ENCODE measurements around the gene TRIP12. TPM values are rescaled to one million over a fixed set of nuclear protein-coding genes. Genes with fewer than 3 reads are reported as not detected.

The TRIP12 gene
- total RNA-seq, 2 experiments from 2014 or later: 226 to 253 TPM

DNA sequence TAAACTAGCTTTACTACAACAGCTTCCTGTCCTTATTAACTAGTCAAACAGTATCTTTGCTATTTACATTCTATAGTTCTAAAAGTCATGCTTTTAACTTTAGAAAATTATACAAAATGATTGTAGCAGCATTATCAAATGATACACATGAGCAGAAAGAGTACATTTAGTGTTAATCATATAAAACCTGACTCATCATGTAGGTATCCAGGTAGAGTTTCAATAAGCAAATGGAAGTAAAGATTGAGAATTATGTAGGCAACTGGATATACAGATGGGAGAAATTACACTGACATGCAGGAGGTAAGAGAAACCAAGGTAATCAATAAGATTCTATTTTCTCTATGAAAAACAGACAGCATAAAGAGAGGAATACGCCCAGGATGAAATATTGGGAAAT lies 33.8 kb downstream of the TRIP12 start:
- Mint-ChIP-seq H3K27me3 (no peaks in the 10 kb centered on the region), H3K4me3 (no peak overlapping the region), H3K36me3 (peaks cover 4% of the 10 kb centered on the region), H3K9me3 (no peaks in the 10 kb centered on the region), H3K27ac (no peak overlapping the region), H3K4me1 (ENCODE audit: low read depth) (peaks cover 53% of the 10 kb centered on the region)
- POLR2A ChIA-PET: no interaction called here
- no peak for DNase-seq
- CTCF ChIA-PET: no interaction called here
- intact Hi-C loops (cut with micrococcal nuclease): no loop called here

DNA sequence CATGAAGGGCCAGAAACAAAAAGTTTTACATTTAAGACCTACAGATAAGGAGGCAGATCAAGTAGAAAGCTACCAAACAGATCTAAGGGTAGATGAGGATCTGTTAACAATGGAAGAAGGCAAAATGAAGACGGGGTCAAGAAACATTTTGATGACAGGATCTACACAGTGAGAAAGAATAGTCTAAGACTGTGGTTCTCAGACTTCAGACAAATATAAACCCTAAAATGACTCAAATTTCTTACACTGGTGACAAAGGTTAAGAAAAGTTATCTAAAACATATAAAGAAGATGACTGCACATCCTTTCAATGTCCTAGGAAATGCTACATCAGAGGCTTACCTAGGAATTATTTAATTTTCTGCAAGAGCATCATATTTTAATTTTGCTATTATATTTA lies 34.4 kb downstream of the TRIP12 start:
- Mint-ChIP-seq H3K4me1 (ENCODE audit: low read depth) (peaks cover 55% of the 10 kb centered on the region), H3K4me3 (no peak overlapping the region), H3K27ac (no peak overlapping the region), H3K9me3 (no peaks in the 10 kb centered on the region), H3K36me3 (peaks cover 4% of the 10 kb centered on the region), H3K27me3 (no peaks in the 10 kb centered on the region)
- ChIA-PET POLR2A (interaction anchor here (0.5 kb wide), 1 partner anchor 13 kb away, joined by 3 read pairs; no protein-coding TSS in a partner anchor), CTCF (interaction anchor here (1.1 kb wide), 1 partner anchor 10 kb away, joined by 4 read pairs; no protein-coding TSS in a partner anchor)
- DNase-seq: no peak
- intact Hi-C loops (cut with micrococcal nuclease): loop anchor here (1.0 kb wide), 1 partner anchor 23 kb away; no protein-coding TSS in a partner anchor

DNA sequence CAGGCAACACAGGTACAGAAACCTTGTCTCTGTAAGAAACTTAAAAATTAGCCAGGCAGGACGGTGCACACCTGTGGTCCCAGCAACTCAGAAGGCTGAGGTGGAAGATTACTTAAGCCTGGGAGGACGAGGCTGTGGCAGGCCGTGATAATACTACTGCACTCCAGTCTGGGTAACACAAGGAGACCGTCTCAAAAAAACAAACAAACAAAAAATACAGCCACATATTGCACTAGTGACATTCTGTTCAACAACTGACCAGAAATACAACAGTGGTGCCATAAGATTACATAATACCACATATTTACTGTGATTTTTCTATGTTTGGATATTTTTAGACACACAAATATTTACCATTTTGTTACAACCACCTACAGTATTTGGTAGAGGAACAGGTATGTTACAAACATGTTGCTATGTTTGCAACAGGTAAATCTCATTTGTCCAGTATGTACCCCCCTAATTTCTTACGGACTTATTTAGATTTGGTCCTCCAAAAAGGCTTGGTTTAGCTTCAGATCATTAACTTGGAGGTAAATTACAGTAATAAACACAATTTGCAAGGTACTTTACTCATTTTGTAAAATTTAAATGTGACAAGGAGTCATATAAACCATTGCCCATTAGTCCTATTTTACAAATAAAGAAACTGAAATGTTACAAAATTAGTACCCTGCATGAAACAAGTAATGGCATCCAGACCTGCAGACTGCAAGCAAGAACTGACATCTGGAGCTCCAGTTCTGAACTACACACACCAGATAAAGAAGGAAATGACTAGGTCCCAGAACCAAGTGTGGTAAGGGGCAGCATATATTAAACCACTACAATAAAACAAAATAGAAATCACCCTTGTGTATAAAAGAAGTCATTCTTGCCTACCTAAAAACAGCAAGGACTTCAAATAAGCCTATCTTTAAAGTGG lies 36.8 kb downstream of the TRIP12 start:
- no peaks in the 10 kb centered on the region for H3K27me3 Mint-ChIP-seq

GRCh38 chr2:229882583-229882982 lies 39.2 kb downstream of the TRIP12 start:
- intact Hi-C loops (cut with micrococcal nuclease): no loop called here
- Mint-ChIP-seq H3K4me3 (no peak overlapping the region), H3K4me1 (ENCODE audit: low read depth) (peaks cover 42% of the 10 kb centered on the region), H3K36me3 (peaks cover 17% of the 10 kb centered on the region), H3K9me3 (no peaks in the 10 kb centered on the region), H3K27me3 (no peaks in the 10 kb centered on the region), H3K27ac (no peak overlapping the region)
- DNase-seq: no peak
- ChIA-PET CTCF (no interaction called here), POLR2A (no interaction called here)

More for the DNA sequence above, 36.8 kb downstream of the TRIP12 start:
- no peak overlapping the region for H3K4me3 Mint-ChIP-seq
- DNase-seq: no peak
- intact Hi-C loops (cut with micrococcal nuclease): no loop called here
- H3K27ac Mint-ChIP-seq: no peak overlapping the region
- peaks cover 55% of the 10 kb centered on the region for H3K4me1 Mint-ChIP-seq (ENCODE audit: low read depth)
- no peaks in the 10 kb centered on the region for H3K9me3 Mint-ChIP-seq
- H3K36me3 Mint-ChIP-seq: peaks cover 6% of the 10 kb centered on the region
- POLR2A ChIA-PET: no interaction called here
- CTCF ChIA-PET: interaction anchor here (1.1 to 1.2 kb wide), 2 partner anchors 25 to 84 kb away, joined by 3 read pairs; no protein-coding TSS in a partner anchor

- no peak overlapping the region for H3K4me3 Mint-ChIP-seq
- peaks cover 37% of the 10 kb centered on the region for H3K4me1 Mint-ChIP-seq (ENCODE audit: low read depth)
- DNase-seq: no peak
- ChIA-PET POLR2A (no interaction called here), CTCF (no interaction called here)
- H3K27ac Mint-ChIP-seq: no peak overlapping the region
- H3K27me3 Mint-ChIP-seq: no peaks in the 10 kb centered on the region
- no peaks in the 10 kb centered on the region for H3K9me3 Mint-ChIP-seq
- H3K36me3 Mint-ChIP-seq: peaks cover 18% of the 10 kb centered on the region
- intact Hi-C loops (cut with micrococcal nuclease): no loop called here
These were observed 40.8 kb downstream of the TRIP12 start for GRCh38 chr2:229880892-229881586.

GRCh38 chr2:229879191-229879950 lies 42.4 kb downstream of the TRIP12 start:
- H3K4me1 Mint-ChIP-seq (ENCODE audit: low read depth): peaks cover 30% of the 10 kb centered on the region
- H3K27me3 Mint-ChIP-seq: no peaks in the 10 kb centered on the region
- DNase-seq: no peak
- CTCF ChIA-PET: no interaction called here
- H3K9me3 Mint-ChIP-seq: no peaks in the 10 kb centered on the region
- H3K4me3 Mint-ChIP-seq: no peak overlapping the region
- POLR2A ChIA-PET: no interaction called here
- intact Hi-C loops (cut with micrococcal nuclease): no loop called here
- H3K36me3 Mint-ChIP-seq: peaks cover 18% of the 10 kb centered on the region
- H3K27ac Mint-ChIP-seq: no peak overlapping the region

DNA sequence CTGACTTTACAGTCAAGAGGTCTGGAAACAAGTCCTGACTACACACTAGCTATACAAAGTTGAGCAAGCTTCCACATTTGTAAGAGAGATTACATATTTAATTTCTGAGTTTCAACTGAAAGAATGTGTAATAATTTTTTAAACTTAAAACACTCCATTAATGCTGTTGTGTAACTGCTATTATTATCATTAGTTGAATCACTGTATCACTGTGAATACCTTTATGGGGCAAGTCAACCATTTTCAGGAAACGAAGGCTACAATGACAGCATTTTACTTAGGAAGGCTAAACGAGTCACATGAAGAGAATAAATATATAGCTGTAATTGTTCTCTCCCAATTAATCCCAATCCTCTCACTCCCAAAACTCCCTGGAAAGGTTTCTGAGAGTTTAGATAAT lies 46.3 kb downstream of the TRIP12 start:
- peaks cover 30% of the 10 kb centered on the region for H3K36me3 Mint-ChIP-seq
- ChIA-PET CTCF (interaction anchor here (1.6 to 1.8 kb wide), 2 partner anchors 36 to 75 kb away, joined by 4 to 7 read pairs; no protein-coding TSS in a partner anchor), POLR2A (no interaction called here)
- H3K4me3 Mint-ChIP-seq: no peak overlapping the region
- no peak for DNase-seq
- H3K27me3 Mint-ChIP-seq: no peaks in the 10 kb centered on the region
- H3K27ac Mint-ChIP-seq: no peak overlapping the region
- H3K4me1 Mint-ChIP-seq (ENCODE audit: low read depth): peaks cover 31% of the 10 kb centered on the region
- intact Hi-C loops (cut with micrococcal nuclease): no loop called here
- no peaks in the 10 kb centered on the region for H3K9me3 Mint-ChIP-seq

DNA sequence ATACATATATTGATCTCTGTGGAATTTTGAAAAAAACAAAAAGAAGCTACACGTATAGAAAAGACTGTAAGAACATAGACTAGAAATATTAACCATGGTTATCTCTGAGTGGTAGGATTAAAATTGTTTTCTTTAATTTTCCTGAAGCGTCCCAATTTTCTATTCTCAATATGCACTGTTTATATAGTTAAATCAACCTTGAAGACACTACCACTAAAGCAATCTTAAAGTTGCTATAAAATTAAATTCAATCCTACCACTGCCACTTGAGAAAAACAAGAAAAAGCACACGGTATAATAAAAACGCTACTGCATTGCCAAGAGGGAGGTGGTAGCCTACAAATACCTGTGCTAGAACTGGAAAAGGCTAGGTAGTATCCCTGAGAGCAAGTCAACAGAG lies 47.2 kb downstream of the TRIP12 start:
- intact Hi-C loops (cut with micrococcal nuclease): no loop called here
- Mint-ChIP-seq H3K4me1 (ENCODE audit: low read depth) (peaks cover 40% of the 10 kb centered on the region), H3K27ac (no peak overlapping the region), H3K27me3 (no peaks in the 10 kb centered on the region), H3K4me3 (no peak overlapping the region), H3K9me3 (no peaks in the 10 kb centered on the region), H3K36me3 (peaks cover 31% of the 10 kb centered on the region)
- no peak for DNase-seq
- ChIA-PET POLR2A (no interaction called here), CTCF (interaction anchor here (1.6 to 1.8 kb wide), 2 partner anchors 37 to 74 kb away, joined by 4 to 7 read pairs; no protein-coding TSS in a partner anchor)

- intact Hi-C loops (cut with micrococcal nuclease): no loop called here
- peaks cover 53% of the 10 kb centered on the region for H3K4me1 Mint-ChIP-seq (ENCODE audit: low read depth)
- CTCF ChIA-PET: interaction anchor here (1.0 to 1.7 kb wide), 2 partner anchors 11 to 29 kb away, joined by 4 read pairs; no protein-coding TSS in a partner anchor
- no peak for DNase-seq
- no peaks in the 10 kb centered on the region for H3K27me3 Mint-ChIP-seq
- POLR2A ChIA-PET: no interaction called here
- peaks cover 26% of the 10 kb centered on the region for H3K36me3 Mint-ChIP-seq
- H3K4me3 Mint-ChIP-seq: no peak overlapping the region
- peak overlapping the region; percentile 54 for H3K27ac Mint-ChIP-seq
- no peaks in the 10 kb centered on the region for H3K9me3 Mint-ChIP-seq
These were observed 48.7 kb downstream of the TRIP12 start for GRCh38 chr2:229873123-229873581.

GRCh38 chr2:229870903-229871656 lies 50.7 kb downstream of the TRIP12 start:
- Mint-ChIP-seq H3K4me1 (ENCODE audit: low read depth) (peaks cover 58% of the 10 kb centered on the region), H3K9me3 (no peaks in the 10 kb centered on the region), H3K4me3 (no peak overlapping the region), H3K36me3 (peaks cover 20% of the 10 kb centered on the region), H3K27ac (no peak overlapping the region), H3K27me3 (no peaks in the 10 kb centered on the region)
- ChIA-PET POLR2A (no interaction called here), CTCF (interaction anchor here (0.7 kb wide), 1 partner anchor 70 kb away, joined by 3 read pairs; no protein-coding TSS in a partner anchor)
- no peak for DNase-seq
- intact Hi-C loops (cut with micrococcal nuclease): no loop called here

GRCh38 chr2:229869226-229869625 lies 52.6 kb downstream of the TRIP12 start:
- H3K27ac Mint-ChIP-seq: no peak overlapping the region
- ChIA-PET CTCF (no interaction called here), POLR2A (no interaction called here)
- no peaks in the 10 kb centered on the region for H3K9me3 Mint-ChIP-seq
- H3K4me3 Mint-ChIP-seq: no peak overlapping the region
- H3K27me3 Mint-ChIP-seq: no peaks in the 10 kb centered on the region
- DNase-seq: no peak
- intact Hi-C loops (cut with micrococcal nuclease): loop anchor here (5.0 kb wide), 2 partner anchors 43 to 47 kb away; no protein-coding TSS in a partner anchor
- H3K4me1 Mint-ChIP-seq (ENCODE audit: low read depth): peaks cover 54% of the 10 kb centered on the region
- peaks cover 20% of the 10 kb centered on the region for H3K36me3 Mint-ChIP-seq
